Measurements from ENCODE around the gene TBX15. TPM values are rescaled to one million over a fixed set of nuclear protein-coding genes. Genes with fewer than 3 reads are reported as not detected.
"Not testable (repeated sequence)": the region's sequence is repeated elsewhere in the genome, so short reads cannot be mapped to it uniquely, and the experiment has no call there.

Gene TBX15
- total and polyA plus RNA-seq, 8 donors, result 0.05 to 0.14 (median 0.09) TPM; not detected in 3

- no peaks in the 10 kb centered on the region for H3K36me3 ChIP-seq
- H3K9me3 ChIP-seq, result no peaks in the 10 kb centered on the region
- DNase-seq (no peak), FAIRE-seq (no peak), ATAC-seq (no peak)
- no peaks in the 10 kb centered on the region for H3K27me3 ChIP-seq
- intact Hi-C loops (cut with DNase I), result no loop called here
- no peak overlapping the region for H3K27ac ChIP-seq
- 77 to 83% methylated on average over 5 of the region's 5 CpGs for WGBS, 2 donors
- no peaks in the 10 kb centered on the region for H3K4me1 ChIP-seq
- no peak overlapping the region for H3K4me3 ChIP-seq
- TF ChIP-seq, protein P1, sequence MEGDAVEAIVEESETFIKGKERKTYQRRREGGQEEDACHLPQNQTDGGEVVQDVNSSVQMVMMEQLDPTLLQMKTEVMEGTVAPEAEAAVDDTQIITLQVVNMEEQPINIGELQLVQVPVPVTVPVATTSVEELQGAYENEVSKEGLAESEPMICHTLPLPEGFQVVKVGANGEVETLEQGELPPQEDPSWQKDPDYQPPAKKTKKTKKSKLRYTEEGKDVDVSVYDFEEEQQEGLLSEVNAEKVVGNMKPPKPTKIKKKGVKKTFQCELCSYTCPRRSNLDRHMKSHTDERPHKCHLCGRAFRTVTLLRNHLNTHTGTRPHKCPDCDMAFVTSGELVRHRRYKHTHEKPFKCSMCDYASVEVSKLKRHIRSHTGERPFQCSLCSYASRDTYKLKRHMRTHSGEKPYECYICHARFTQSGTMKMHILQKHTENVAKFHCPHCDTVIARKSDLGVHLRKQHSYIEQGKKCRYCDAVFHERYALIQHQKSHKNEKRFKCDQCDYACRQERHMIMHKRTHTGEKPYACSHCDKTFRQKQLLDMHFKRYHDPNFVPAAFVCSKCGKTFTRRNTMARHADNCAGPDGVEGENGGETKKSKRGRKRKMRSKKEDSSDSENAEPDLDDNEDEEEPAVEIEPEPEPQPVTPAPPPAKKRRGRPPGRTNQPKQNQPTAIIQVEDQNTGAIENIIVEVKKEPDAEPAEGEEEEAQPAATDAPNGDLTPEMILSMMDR (IDR thresholded peaks at IDR 0.05), result no peak
These were observed 66.1 kb downstream of the TBX15 start for GRCh38 chr1:118921994-118922393.

GRCh38 chr1:118920124-118920717 is 67.9 kb downstream of the TBX15 start:
- DNase-seq, result no peak
- ATAC-seq, result no peak
- no peak overlapping the region for H3K27ac ChIP-seq
- intact Hi-C loops (cut with DNase I), result no loop called here
- no peak overlapping the region for H3K4me3 ChIP-seq
- H3K36me3 ChIP-seq, result no peaks in the 10 kb centered on the region
- TF ChIP-seq, protein P1 (IDR thresholded peaks at IDR 0.05), result no peak
- H3K4me1 ChIP-seq, result no peaks in the 10 kb centered on the region
- no peaks in the 10 kb centered on the region for H3K9me3 ChIP-seq
- whole genome bisulfite sequencing, 2 donors, result 60 to 65% methylated on average over 4 of the region's 4 CpGs
- no peaks in the 10 kb centered on the region for H3K27me3 ChIP-seq
- no peak for FAIRE-seq

- ATAC-seq (no peak), FAIRE-seq (no peak), DNase-seq (no peak)
- Histone ChIP-seq H3K27ac (no peak overlapping the region), H3K27me3 (no peaks in the 10 kb centered on the region), H3K4me3 (no peak overlapping the region), H3K36me3 (no peaks in the 10 kb centered on the region), H3K4me1 (no peaks in the 10 kb centered on the region), H3K9me3 (no peaks in the 10 kb centered on the region)
- WGBS, 2 donors, result 59 to 70% methylated on average over 2 of the region's 2 CpGs
- TF ChIP-seq, protein P1 (IDR thresholded peaks at IDR 0.05), result no peak
- intact Hi-C loops (cut with DNase I), result no loop called here
These were observed 69.2 kb downstream of the TBX15 start for GRCh38 chr1:118918940-118919259.

GRCh38 chr1:118918230-118918939 is 69.8 kb downstream of the TBX15 start:
- Histone ChIP-seq H3K27ac (no peak overlapping the region), H3K27me3 (no peaks in the 10 kb centered on the region), H3K36me3 (no peaks in the 10 kb centered on the region), H3K4me3 (no peak overlapping the region), H3K9me3 (no peaks in the 10 kb centered on the region), H3K4me1 (no peaks in the 10 kb centered on the region)
- intact Hi-C loops (cut with DNase I), result no loop called here
- TF ChIP-seq, protein P1 (IDR thresholded peaks at IDR 0.05), result no peak
- 73 to 74% methylated on average over 6 of the region's 6 CpGs for WGBS, 2 donors
- ATAC-seq, result no peak
- FAIRE-seq, result no peak
- no peak for DNase-seq

GRCh38 chr1:118916346-118916745 is 71.8 kb downstream of the TBX15 start:
- H3K27ac ChIP-seq; ATAC-seq; H3K4me3 ChIP-seq; FAIRE-seq; H3K36me3 ChIP-seq; H3K4me1 ChIP-seq; H3K9me3 ChIP-seq; intact Hi-C loops (cut with DNase I); H3K27me3 ChIP-seq; DNase-seq: not testable (repeated sequence)
- 80 to 93% methylated on average over 4 of the region's 4 CpGs for WGBS, 2 donors

All from pancreas (tissue), 10 donors.